ENCODE results near the gene MB21D2. TPM values are rescaled to one million over a fixed set of nuclear protein-coding genes. Genes with fewer than 3 reads are reported as not detected.

The MB21D2 gene
- total and polyA plus RNA-seq, 7 donors = 1.2 to 7.8 (median 5.8) TPM

DNA sequence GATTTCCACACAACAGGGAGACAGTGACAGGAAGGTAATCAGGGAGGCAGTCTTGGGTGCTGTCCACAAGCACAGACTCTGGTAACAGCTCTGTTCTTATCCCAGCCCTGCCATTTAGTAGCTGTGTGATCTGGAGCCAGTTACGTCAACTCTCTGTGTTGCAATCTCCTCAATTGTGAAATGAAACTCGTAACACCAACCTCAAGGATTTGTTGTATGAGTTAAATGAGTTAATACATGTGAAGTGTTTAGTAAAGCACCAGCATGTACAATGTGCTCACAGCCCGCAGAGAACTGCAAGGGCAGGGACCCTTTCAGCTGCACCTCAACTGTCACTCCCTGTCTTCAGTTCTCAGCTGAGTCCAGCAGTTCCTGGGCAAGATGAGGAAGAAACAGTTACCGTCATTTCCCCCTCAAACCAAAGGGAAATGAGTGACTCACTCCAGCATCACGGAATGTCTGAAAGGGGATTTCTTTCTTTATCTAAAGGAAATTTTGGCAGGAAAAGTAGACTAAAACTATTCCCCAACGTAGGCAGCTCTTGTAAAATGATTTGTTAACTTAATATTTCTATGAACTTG is 39.9 kb upstream of the MB21D2 start:
- WGBS, 2 donors = 45 to 55% methylated on average over 6 of the region's 6 CpGs
- peak; percentile 79 for DNase-seq
- H3K27me3 ChIP-seq = no peaks in the 10 kb centered on the region
- no peak overlapping the region for H3K4me3 ChIP-seq
- H3K9me3 ChIP-seq = no peaks in the 10 kb centered on the region
- H3K4me1 ChIP-seq = no peaks in the 10 kb centered on the region
- H3K27ac ChIP-seq = peak overlapping the region; percentile 4 to 66 (median 29)
- H3K36me3 ChIP-seq = no peaks in the 10 kb centered on the region
- TF ChIP-seq POLR2AphosphoS5 (IDR thresholded peaks at IDR 0.05) = peak in 3 of 4 donors; percentile 30 to 61 (median 34)
- TF ChIP-seq EP300 (IDR thresholded peaks at IDR 0.05) = peak in 1 of 4 donors; percentile 21
- TF ChIP-seq, protein P1, sequence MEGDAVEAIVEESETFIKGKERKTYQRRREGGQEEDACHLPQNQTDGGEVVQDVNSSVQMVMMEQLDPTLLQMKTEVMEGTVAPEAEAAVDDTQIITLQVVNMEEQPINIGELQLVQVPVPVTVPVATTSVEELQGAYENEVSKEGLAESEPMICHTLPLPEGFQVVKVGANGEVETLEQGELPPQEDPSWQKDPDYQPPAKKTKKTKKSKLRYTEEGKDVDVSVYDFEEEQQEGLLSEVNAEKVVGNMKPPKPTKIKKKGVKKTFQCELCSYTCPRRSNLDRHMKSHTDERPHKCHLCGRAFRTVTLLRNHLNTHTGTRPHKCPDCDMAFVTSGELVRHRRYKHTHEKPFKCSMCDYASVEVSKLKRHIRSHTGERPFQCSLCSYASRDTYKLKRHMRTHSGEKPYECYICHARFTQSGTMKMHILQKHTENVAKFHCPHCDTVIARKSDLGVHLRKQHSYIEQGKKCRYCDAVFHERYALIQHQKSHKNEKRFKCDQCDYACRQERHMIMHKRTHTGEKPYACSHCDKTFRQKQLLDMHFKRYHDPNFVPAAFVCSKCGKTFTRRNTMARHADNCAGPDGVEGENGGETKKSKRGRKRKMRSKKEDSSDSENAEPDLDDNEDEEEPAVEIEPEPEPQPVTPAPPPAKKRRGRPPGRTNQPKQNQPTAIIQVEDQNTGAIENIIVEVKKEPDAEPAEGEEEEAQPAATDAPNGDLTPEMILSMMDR (IDR thresholded peaks at IDR 0.05) = no peak
- intact Hi-C loops (cut with DNase I) = no loop called here

DNA sequence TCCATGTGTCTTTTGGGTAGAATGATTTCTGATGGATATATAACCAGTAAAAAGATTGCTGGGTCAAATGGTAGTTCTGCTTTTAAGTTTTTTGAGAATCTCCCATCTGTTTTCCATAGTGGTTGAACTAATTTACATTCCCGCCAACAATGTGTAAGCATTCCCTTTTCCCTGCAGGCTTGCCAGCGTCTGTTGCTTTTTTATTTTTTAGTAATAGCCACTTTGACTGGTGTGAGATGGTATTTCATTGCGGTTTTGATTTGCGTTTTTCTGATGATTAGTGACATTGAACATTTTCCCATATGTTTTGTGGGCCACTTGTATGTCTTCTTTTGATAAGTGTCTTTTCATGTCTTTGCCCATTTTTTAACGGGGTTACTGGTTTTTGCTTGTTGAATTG is 36.3 kb upstream of the MB21D2 start:
- TF ChIP-seq POLR2A (IDR thresholded peaks at IDR 0.05) = no peak
- TF ChIP-seq POLR2AphosphoS5 (IDR thresholded peaks at IDR 0.05) = no peak
- no peaks in the 10 kb centered on the region for H3K4me1 ChIP-seq
- no peaks in the 10 kb centered on the region for H3K9me3 ChIP-seq
- H3K36me3 ChIP-seq = no peaks in the 10 kb centered on the region
- intact Hi-C loops (cut with DNase I) = no loop called here
- DNase-seq = no peak
- WGBS, 2 donors = 88 to 89% methylated on average over 5 of the region's 5 CpGs
- no peak overlapping the region for H3K4me3 ChIP-seq
- H3K27ac ChIP-seq = no peak overlapping the region
- no peaks in the 10 kb centered on the region for H3K27me3 ChIP-seq

- no peak overlapping the region for H3K4me3 ChIP-seq
- no peak for DNase-seq
These were observed 29.8 kb upstream of the MB21D2 start for GRCh38 chr3:192947421-192947820.

GRCh38 chr3:192943393-192943792 is 25.7 kb upstream of the MB21D2 start:
- peak in 1 of 4 donors; percentile 40 for TF ChIP-seq POLR2AphosphoS5 (IDR thresholded peaks at IDR 0.05)
- no peak for TF ChIP-seq EP300 (IDR thresholded peaks at IDR 0.05)
- TF ChIP-seq POLR2A (IDR thresholded peaks at IDR 0.05) = no peak
- WGBS, 2 donors = 87 to 92% methylated on average over 2 of the region's 2 CpGs

More at GRCh38 chr3:192947421-192947820, 29.8 kb upstream of the MB21D2 start:
- no peak for TF ChIP-seq POLR2A (IDR thresholded peaks at IDR 0.05)
- TF ChIP-seq, protein P1 (IDR thresholded peaks at IDR 0.05) = no peak
- no peak for TF ChIP-seq POLR2AphosphoS5 (IDR thresholded peaks at IDR 0.05)
- TF ChIP-seq EP300 (IDR thresholded peaks at IDR 0.05) = no peak
- Histone ChIP-seq H3K36me3 (no peaks in the 10 kb centered on the region), H3K27me3 (no peaks in the 10 kb centered on the region), H3K27ac (no peak overlapping the region), H3K4me1 (peaks cover 0 to 8% (median 2%) of the 10 kb centered on the region in 4 donors), H3K9me3 (no peaks in the 10 kb centered on the region)
- intact Hi-C loops (cut with DNase I) = no loop called here
- whole genome bisulfite sequencing, 2 donors = 84 to 88% methylated on average over 1 of the region's 1 CpG

GRCh38 chr3:192942625-192943024 is 25.0 kb upstream of the MB21D2 start:
- DNase-seq = no peak
- TF ChIP-seq EP300 (IDR thresholded peaks at IDR 0.05) = no peak
- no peak for TF ChIP-seq POLR2A (IDR thresholded peaks at IDR 0.05)
- TF ChIP-seq, protein P1 (IDR thresholded peaks at IDR 0.05) = no peak
- no peak for TF ChIP-seq POLR2AphosphoS5 (IDR thresholded peaks at IDR 0.05)
- Histone ChIP-seq H3K9me3 (no peaks in the 10 kb centered on the region), H3K27ac (no peak overlapping the region), H3K4me3 (no peak overlapping the region), H3K36me3 (no peaks in the 10 kb centered on the region), H3K4me1 (peaks cover 0 to 8% (median 2%) of the 10 kb centered on the region in 4 donors), H3K27me3 (no peaks in the 10 kb centered on the region)
- 54 to 73% methylated on average over 2 of the region's 2 CpGs for WGBS, 2 donors
- intact Hi-C loops (cut with DNase I) = no loop called here

More at GRCh38 chr3:192943393-192943792, 25.7 kb upstream of the MB21D2 start:
- intact Hi-C loops (cut with DNase I) = no loop called here
- no peaks in the 10 kb centered on the region for H3K36me3 ChIP-seq
- DNase-seq = no peak
- H3K4me3 ChIP-seq = no peak overlapping the region
- H3K27me3 ChIP-seq = no peaks in the 10 kb centered on the region
- peaks cover 0 to 8% (median 2%) of the 10 kb centered on the region in 4 donors for H3K4me1 ChIP-seq
- H3K27ac ChIP-seq = no peak overlapping the region
- H3K9me3 ChIP-seq = no peaks in the 10 kb centered on the region

DNA sequence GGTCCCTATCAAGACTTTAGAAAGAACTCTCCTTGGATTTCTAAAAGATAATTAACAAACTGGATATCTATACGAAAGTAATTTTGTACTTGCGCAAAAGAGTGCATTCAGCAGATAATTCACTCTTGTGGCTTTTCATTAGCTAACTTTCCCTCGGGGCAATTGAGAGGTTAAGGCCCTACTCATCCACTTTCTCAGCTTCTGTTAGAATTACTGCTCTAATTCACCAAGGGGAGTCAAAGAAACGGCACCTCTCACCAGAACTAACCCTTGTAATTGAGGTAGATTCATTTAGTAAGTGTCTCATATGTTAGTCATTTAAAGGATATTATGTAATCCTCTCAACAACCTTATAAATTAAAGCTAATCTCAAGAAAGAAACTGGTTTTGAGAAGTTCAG is 22.5 kb upstream of the MB21D2 start:
- no peak overlapping the region for H3K4me3 ChIP-seq
- intact Hi-C loops (cut with DNase I) = no loop called here
- TF ChIP-seq POLR2AphosphoS5 (IDR thresholded peaks at IDR 0.05) = no peak
- TF ChIP-seq POLR2A (IDR thresholded peaks at IDR 0.05) = no peak
- TF ChIP-seq, protein P1 (IDR thresholded peaks at IDR 0.05) = no peak
- no peak for TF ChIP-seq EP300 (IDR thresholded peaks at IDR 0.05)
- no peaks in the 10 kb centered on the region for H3K9me3 ChIP-seq
- H3K27me3 ChIP-seq = no peaks in the 10 kb centered on the region
- DNase-seq = no peak
- H3K27ac ChIP-seq = no peak overlapping the region
- WGBS, 2 donors = 78% methylated on average over 4 of the region's 4 CpGs
- no peaks in the 10 kb centered on the region for H3K4me1 ChIP-seq
- no peaks in the 10 kb centered on the region for H3K36me3 ChIP-seq
